Fibroblast of lung (primary cell): ENCODE results near the gene EYS.

ENCODE experiments used
- CTCF ChIP-seq, 2 donors: IDR thresholded peaks in 1 of 2; conservative IDR thresholded peaks in 1 of 2; 1 replicate in 1 of 2; 2 replicates in 1 of 2; pipeline ENCODE4 v1.5.1; 2011 to 2012; ENCODE audit warnings: low read length in 2 of 2, control low read depth in 1 of 2, inconsistent platforms in 1 of 2, low read depth in 1 of 2, mild to moderate bottlenecking in 1 of 2
- EZH2 ChIP-seq: IDR thresholded peaks from 2 replicates; pipeline ENCODE4 v1.5.1; 2012; ENCODE audit warnings: low read length, control low read depth, mild to moderate bottlenecking; ENCODE audit errors: missing control alignments

- no peak for TF ChIP-seq CTCF (conservative IDR thresholded peaks at IDR 0.05 in 1 of 2, IDR thresholded peaks at IDR 0.05 in 1 of 2; ENCODE audit: low read depth in 1 of 2, low read length in 2 of 2)
- TF ChIP-seq EZH2 = no peak
These were observed 1956.6 kb downstream of the EYS start for GRCh38 chr6:63750400-63750799.
